ENCODE data around the gene PDE3A.

PDE3A gene

DNA sequence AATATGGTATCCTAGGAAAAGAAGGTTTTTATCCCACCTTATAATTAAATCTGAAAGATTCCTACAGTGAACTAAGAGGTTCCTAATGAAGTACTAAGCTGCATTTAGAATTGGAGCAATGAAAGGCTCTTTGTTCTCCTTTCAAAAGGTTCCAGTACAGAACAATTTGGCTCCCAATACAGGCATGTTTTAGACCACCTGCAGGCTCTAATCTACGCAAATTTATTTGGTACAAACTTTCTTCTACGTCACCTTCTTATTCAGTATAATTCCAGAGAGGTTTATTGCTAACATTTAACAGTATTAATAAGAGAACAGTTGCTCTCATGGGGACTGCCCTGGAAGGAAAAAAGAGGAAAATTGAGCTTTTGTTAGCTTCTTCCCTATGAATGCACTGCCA, 289.2 kb downstream of the PDE3A start:
- H3K27me3 Mint-ChIP-seq = no peaks in the 10 kb centered on the region
- DNase-seq = no peak
- H3K36me3 Mint-ChIP-seq = no peaks in the 10 kb centered on the region
- no peak overlapping the region for H3K27ac Mint-ChIP-seq
- CTCF ChIA-PET = no interaction called here
- H3K4me1 Mint-ChIP-seq = no peaks in the 10 kb centered on the region
- no peak overlapping the region for H3K4me3 Mint-ChIP-seq
- H3K9me3 Mint-ChIP-seq = peaks cover 24% of the 10 kb centered on the region

DNA sequence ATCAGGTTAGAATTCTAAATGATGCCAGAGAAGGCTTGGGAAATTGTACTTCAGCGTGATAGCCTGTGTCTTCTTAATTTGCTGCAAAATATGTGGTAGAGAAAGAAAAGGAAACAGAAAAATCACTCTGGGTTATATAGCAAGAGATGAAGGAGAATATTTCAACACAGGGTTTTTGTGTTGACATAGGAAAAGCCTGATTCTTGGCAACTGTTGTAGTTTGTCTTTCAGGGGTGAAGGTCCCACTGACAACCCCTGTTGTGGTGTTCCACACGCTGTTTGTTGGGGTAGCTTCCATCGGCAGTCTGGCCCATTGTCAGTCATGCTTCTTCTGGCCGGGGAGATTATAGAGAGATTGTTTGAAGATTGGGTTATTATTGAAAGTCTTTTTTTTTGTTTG, 313.0 kb downstream of the PDE3A start:
- H3K36me3 Mint-ChIP-seq = no peaks in the 10 kb centered on the region
- no peaks in the 10 kb centered on the region for H3K4me1 Mint-ChIP-seq
- peaks cover 6% of the 10 kb centered on the region for H3K9me3 Mint-ChIP-seq
- no peak overlapping the region for H3K4me3 Mint-ChIP-seq
- CTCF ChIA-PET = no interaction called here
- no peak overlapping the region for H3K27ac Mint-ChIP-seq
- DNase-seq = no peak
- no peaks in the 10 kb centered on the region for H3K27me3 Mint-ChIP-seq

GRCh38 chr12:20695232-20695631, 326.9 kb downstream of the PDE3A start, which contains the start of gene SLCO1C1:
TSS of gene SLCO1C1 (plus strand) at chr12:20695332. CDS start at chr12:20699577, 4,245 bp downstream.
- CTCF ChIA-PET = no interaction called here
- Mint-ChIP-seq H3K36me3 (no peaks in the 10 kb centered on the region), H3K9me3 (no peaks in the 10 kb centered on the region), H3K4me1 (no peaks in the 10 kb centered on the region), H3K4me3 (no peak within 1 kb of the TSS), H3K27ac (no peak within 1 kb of the TSS), H3K27me3 (no peaks in the 10 kb centered on the region)
- no peak for DNase-seq

GRCh38 chr12:20696181-20696905, 328.0 kb downstream of the PDE3A start:
- CTCF ChIA-PET = no interaction called here
- Mint-ChIP-seq H3K27ac (no peak overlapping the region), H3K4me1 (no peaks in the 10 kb centered on the region), H3K4me3 (no peak overlapping the region), H3K27me3 (no peaks in the 10 kb centered on the region), H3K9me3 (no peaks in the 10 kb centered on the region), H3K36me3 (no peaks in the 10 kb centered on the region)
- no peak for DNase-seq

GRCh38 chr12:20701106-20701505, 332.8 kb downstream of the PDE3A start:
- DNase-seq = no peak
- Mint-ChIP-seq H3K4me3 (no peak overlapping the region), H3K9me3 (no peaks in the 10 kb centered on the region), H3K27me3 (no peaks in the 10 kb centered on the region), H3K4me1 (no peaks in the 10 kb centered on the region), H3K27ac (no peak overlapping the region), H3K36me3 (no peaks in the 10 kb centered on the region)
- CTCF ChIA-PET = no interaction called here

- CTCF ChIA-PET = no interaction called here
- Mint-ChIP-seq H3K36me3 (no peaks in the 10 kb centered on the region), H3K27ac (no peak overlapping the region), H3K9me3 (peaks cover 4% of the 10 kb centered on the region), H3K4me1 (no peaks in the 10 kb centered on the region), H3K27me3 (no peaks in the 10 kb centered on the region), H3K4me3 (no peak overlapping the region)
- DNase-seq = no peak
Measured at GRCh38 chr12:20704860-20705259, 336.5 kb downstream of the PDE3A start.

DNA sequence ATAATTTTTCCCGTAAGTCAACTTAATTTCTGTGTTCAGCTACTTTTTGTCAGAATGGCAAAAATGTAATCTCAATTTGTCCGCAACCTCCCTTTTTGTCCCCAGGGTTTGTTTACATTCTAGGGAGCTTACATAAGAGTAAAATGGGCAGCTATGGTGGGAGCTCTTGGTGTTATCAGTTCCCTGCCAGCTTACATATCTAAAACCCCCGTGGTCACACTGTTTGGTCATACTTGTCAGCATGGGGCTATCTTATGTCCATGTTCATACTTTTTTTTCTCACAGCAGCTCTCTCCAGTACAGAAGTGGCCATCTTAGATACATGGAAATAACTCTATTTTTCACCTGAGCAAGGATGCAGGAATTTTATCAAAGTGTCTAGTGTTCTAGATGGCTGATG, 343.5 kb downstream of the PDE3A start:
- no peaks in the 10 kb centered on the region for H3K4me1 Mint-ChIP-seq

DNA sequence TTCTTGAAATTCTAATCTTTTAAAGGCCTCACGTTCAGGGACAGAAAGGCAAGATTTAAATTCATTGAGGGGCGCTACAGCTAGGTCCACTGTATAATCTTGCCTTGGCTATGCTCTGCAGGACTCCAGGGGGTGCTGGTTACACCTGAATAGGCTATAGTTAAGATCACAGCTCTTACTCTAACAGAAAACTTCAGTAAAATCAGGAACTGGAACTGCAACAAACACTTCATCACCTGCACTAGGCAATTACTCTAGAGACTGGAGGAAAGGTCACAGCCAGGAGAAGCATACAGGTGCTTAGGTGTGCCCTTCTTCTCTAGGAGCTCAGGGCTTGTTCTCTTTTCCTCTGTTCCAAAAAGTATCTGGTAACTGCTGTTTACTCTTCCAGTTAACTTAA, 347.7 kb downstream of the PDE3A start:
- Mint-ChIP-seq H3K4me1 (no peaks in the 10 kb centered on the region), H3K27ac (no peak overlapping the region), H3K36me3 (no peaks in the 10 kb centered on the region), H3K9me3 (no peaks in the 10 kb centered on the region), H3K4me3 (no peak overlapping the region), H3K27me3 (no peaks in the 10 kb centered on the region)
- DNase-seq = no peak
- CTCF ChIA-PET = no interaction called here

More for the DNA sequence above, 343.5 kb downstream of the PDE3A start:
- Mint-ChIP-seq H3K4me3 (no peak overlapping the region), H3K36me3 (no peaks in the 10 kb centered on the region), H3K27ac (no peak overlapping the region), H3K27me3 (no peaks in the 10 kb centered on the region), H3K9me3 (peaks cover 4% of the 10 kb centered on the region)
- no peak for DNase-seq
- CTCF ChIA-PET = no interaction called here

- H3K27ac Mint-ChIP-seq = no peak overlapping the region
Measured at GRCh38 chr12:20716985-20717384, 348.6 kb downstream of the PDE3A start.

DNA sequence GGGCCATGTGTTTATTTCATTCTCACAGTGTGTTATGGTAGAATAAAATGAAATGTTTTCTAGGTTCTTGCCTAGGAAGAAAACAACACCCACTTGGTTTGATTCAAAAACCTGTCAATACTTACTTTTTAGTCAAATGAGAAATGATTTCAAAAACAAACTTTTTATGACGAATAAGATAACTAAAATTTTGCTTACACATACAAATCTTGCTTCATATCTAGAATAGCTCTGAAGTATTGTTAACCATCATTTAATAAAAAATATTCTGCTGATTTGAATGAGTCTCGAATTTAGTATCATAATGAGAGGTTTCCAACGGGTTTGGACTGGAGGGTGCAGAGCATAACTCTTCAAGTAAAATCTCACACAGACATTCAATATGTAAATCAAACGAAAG, 350.0 kb downstream of the PDE3A start:
- no peaks in the 10 kb centered on the region for H3K4me1 Mint-ChIP-seq
- no peak for DNase-seq
- H3K4me3 Mint-ChIP-seq = no peak overlapping the region
- CTCF ChIA-PET = no interaction called here
- H3K27me3 Mint-ChIP-seq = no peaks in the 10 kb centered on the region
- H3K9me3 Mint-ChIP-seq = no peaks in the 10 kb centered on the region
- H3K27ac Mint-ChIP-seq = no peak overlapping the region
- H3K36me3 Mint-ChIP-seq = no peaks in the 10 kb centered on the region

More at GRCh38 chr12:20716985-20717384, 348.6 kb downstream of the PDE3A start:
- no peaks in the 10 kb centered on the region for H3K27me3 Mint-ChIP-seq
- no peak overlapping the region for H3K4me3 Mint-ChIP-seq
- H3K36me3 Mint-ChIP-seq = no peaks in the 10 kb centered on the region
- H3K4me1 Mint-ChIP-seq = no peaks in the 10 kb centered on the region
- CTCF ChIA-PET = no interaction called here
- no peak for DNase-seq
- H3K9me3 Mint-ChIP-seq = no peaks in the 10 kb centered on the region

GRCh38 chr12:20722142-20722541, 353.8 kb downstream of the PDE3A start:
- DNase-seq = no peak
- no peaks in the 10 kb centered on the region for H3K27me3 Mint-ChIP-seq
- CTCF ChIA-PET = no interaction called here
- no peak overlapping the region for H3K4me3 Mint-ChIP-seq
- no peaks in the 10 kb centered on the region for H3K4me1 Mint-ChIP-seq
- no peaks in the 10 kb centered on the region for H3K36me3 Mint-ChIP-seq
- no peak overlapping the region for H3K27ac Mint-ChIP-seq
- H3K9me3 Mint-ChIP-seq = no peaks in the 10 kb centered on the region

GRCh38 chr12:20731274-20731673, 362.9 kb downstream of the PDE3A start:
- Mint-ChIP-seq H3K4me3 (no peak overlapping the region), H3K36me3 (no peaks in the 10 kb centered on the region), H3K27ac (no peak overlapping the region), H3K27me3 (no peaks in the 10 kb centered on the region), H3K9me3 (no peaks in the 10 kb centered on the region), H3K4me1 (no peaks in the 10 kb centered on the region)
- DNase-seq = no peak
- CTCF ChIA-PET = no interaction called here

Measured in activated naive CD4-positive, alpha-beta T cell treated with anti-CD3 and anti-CD28 coated beads, Interleukin-2, amount 10 ng/mL, durations not matched to agents 7 days and 5 days (primary cell).